ENCODE data around the gene LRRC37B. TPM values are rescaled to one million over a fixed set of nuclear protein-coding genes. Genes with fewer than 3 reads are reported as not detected.

Gene LRRC37B
- total and polyA plus RNA-seq, 2 of the 13 experiments (the other 11 are each of a cell fraction or from before 2014, with no cell fraction given) = 8.7 to 8.8 TPM

DNA sequence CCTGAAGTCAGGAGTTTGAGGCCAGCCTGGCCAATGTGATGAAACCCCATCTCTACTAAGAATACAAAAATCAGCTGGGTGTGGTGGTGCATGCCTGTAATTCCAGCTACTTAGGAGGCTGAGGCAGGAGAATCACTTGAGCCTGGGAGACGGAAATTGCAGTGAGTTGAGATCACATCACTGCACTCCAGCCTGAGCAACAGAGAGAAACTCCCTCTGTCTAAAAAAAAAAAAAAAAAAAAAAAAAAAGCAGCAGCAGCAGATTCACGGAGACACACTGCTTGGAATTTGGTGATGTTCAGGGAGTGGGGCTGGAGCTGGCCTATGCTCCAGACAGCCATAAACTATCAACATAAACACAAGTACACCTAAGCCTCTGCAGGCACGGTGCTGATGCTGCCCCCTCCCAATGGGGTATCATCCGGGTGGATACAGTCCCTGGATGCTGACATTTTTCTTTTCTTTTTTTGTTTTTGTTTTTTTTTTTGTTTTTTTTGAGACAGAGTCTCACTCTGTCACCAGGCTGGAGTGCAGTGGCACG lies 95.5 kb downstream of the LRRC37B start:
- ChIA-PET CTCF (ENCODE audit: low intra/inter-chr PET ratio, low total read pairs) (no interaction called here), POLR2A (no interaction called here)
- 34% methylated on average over 5 of the region's 5 CpGs for WGBS (ENCODE audit: low lambda C conversion rate)
- ATAC-seq (no peak), FAIRE-seq (no peak), DNase-seq (ENCODE audit: low spot score) (no peak)
- H3K27me3 ChIP-seq (ENCODE audit: control insufficient read depth in 1 of 2, insufficient read depth in 2 of 2, low read length in 2 of 2) = no peaks in the 10 kb centered on the region
- H3K79me2 ChIP-seq (ENCODE audit: insufficient read depth, low read length) = no peaks in the 10 kb centered on the region
- no peaks in the 10 kb centered on the region for H3K36me3 ChIP-seq (replicated peaks in 1 of 2; ENCODE audit: control insufficient read depth in 1 of 2, insufficient read depth in 2 of 2, low read length in 2 of 2)
- no peak overlapping the region for H3K4me2 ChIP-seq (ENCODE audit: low read depth, low read length)
- no peak overlapping the region for H3K4me3 ChIP-seq (replicated peaks in 1 of 3; ENCODE audit: insufficient read depth in 1 of 3, low read depth in 2 of 3, low read length in 3 of 3)
- H2AFZ ChIP-seq (ENCODE audit: low read length) = no peak overlapping the region
- H3K4me1 ChIP-seq (ENCODE audit: insufficient read depth, low read length) = peaks cover 12% of the 10 kb centered on the region; the same call in 1 of the 2 replicates
- no peak overlapping the region for H3K9ac ChIP-seq (ENCODE audit: insufficient read depth, low read depth, low read length)
- TF ChIP-seq FOXO1 (CRISPR knock-in tag; IDR thresholded peaks at IDR 0.05) (no peak), ZSCAN31 (CRISPR knock-in tag; IDR thresholded peaks at IDR 0.05; ENCODE audit: low read depth) (no peak), FOXK2 (IDR thresholded peaks at IDR 0.05) (no peak), ZNF446 (CRISPR knock-in tag; IDR thresholded peaks at IDR 0.05) (no peak), SMARCC2 (IDR thresholded peaks at IDR 0.05) (no peak), THAP11 (CRISPR knock-in tag; IDR thresholded peaks at IDR 0.05) (no peak), HMGXB4 (CRISPR knock-in tag; IDR thresholded peaks at IDR 0.05; ENCODE audit: borderline replicate concordance in 1 of 2, low read depth in 1 of 2) (no peak), U2AF1 (optimal IDR thresholded peaks at IDR 0.05; ENCODE audit: low read depth, low read length) (no peak), E2F2 (CRISPR knock-in tag; IDR thresholded peaks at IDR 0.05; ENCODE audit: borderline replicate concordance) (no peak)
- in situ Hi-C loops (cut with HindIII; ENCODE audit: extremely low pct_ligation_motif_present, low pct_unique_long_range_greater_than_20kb) = no loop called here
- no peaks in the 10 kb centered on the region for H3K9me3 ChIP-seq (ENCODE audit: low read length)
- no peak overlapping the region for H3K27ac ChIP-seq (ENCODE audit: extremely low read length, insufficient read depth, low read length)
- intact Hi-C loops (cut with micrococcal nuclease; ENCODE audit: unreplicated experiment) = no loop called here
- no peaks in the 10 kb centered on the region for H4K20me1 ChIP-seq (ENCODE audit: insufficient read depth, low read length)
- BruUV-seq (replicated peaks) = no TSS peak

Small RNA genes lying within 50 kb of the gene (small RNA-seq; reads per million reads assigned to genes)
- gene AC090616.4 (ENCODE audit: insufficient read depth in 2 of 3, insufficient read length in 3 of 3, low read depth in 2 of 3, low replicate concordance in 1 of 3) (0 reads per million in 3 experiments), gene RNA5SP437 (ENCODE audit: insufficient read depth in 2 of 3, insufficient read length in 3 of 3, low read depth in 2 of 3, low replicate concordance in 1 of 3) (0 reads per million in 3 experiments)

Other genes starting within 250 kb of the LRRC37B start
- 93.8 and 98.3 TPM in 2 replicates for gene COPRS, start 148.1 kb upstream of the LRRC37B start, total RNA-seq (2016; rRNA removed; fragmentation: Illumina TruSeq; extraction: Trizol)
- gene COPRS, start 148.1 kb upstream of the LRRC37B start, polyA plus RNA-seq (2011; rRNA removed) = 19.5 and 22.7 TPM in 2 replicates
- gene UTP6, start 105.7 kb upstream of the LRRC37B start, total RNA-seq (2016; rRNA removed; fragmentation: Illumina TruSeq; extraction: Trizol) = 93.7 and 162 TPM in 2 replicates
- gene UTP6, start 105.7 kb upstream of the LRRC37B start, polyA plus RNA-seq (2011; rRNA removed) = 19.6 and 27.3 TPM in 2 replicates
- 11.7 and 30.2 TPM in 2 replicates for gene SUZ12, start 70.4 kb upstream of the LRRC37B start, total RNA-seq (2016; rRNA removed; fragmentation: Illumina TruSeq; extraction: Trizol)
- 11.8 and 15.6 TPM in 2 replicates for gene SUZ12, start 70.4 kb upstream of the LRRC37B start, polyA plus RNA-seq (2011; rRNA removed)
- 25.6 and 29.5 TPM in 2 replicates for gene RHOT1, start 135.1 kb downstream of the LRRC37B start, total RNA-seq (2016; rRNA removed; fragmentation: Illumina TruSeq; extraction: Trizol)
- 32.5 and 41.5 TPM in 2 replicates for gene RHOT1, start 135.1 kb downstream of the LRRC37B start, polyA plus RNA-seq (2011; rRNA removed)

Data from HepG2 (cell line).